ENCODE results near the gene SNX11.

Gene SNX11

DNA sequence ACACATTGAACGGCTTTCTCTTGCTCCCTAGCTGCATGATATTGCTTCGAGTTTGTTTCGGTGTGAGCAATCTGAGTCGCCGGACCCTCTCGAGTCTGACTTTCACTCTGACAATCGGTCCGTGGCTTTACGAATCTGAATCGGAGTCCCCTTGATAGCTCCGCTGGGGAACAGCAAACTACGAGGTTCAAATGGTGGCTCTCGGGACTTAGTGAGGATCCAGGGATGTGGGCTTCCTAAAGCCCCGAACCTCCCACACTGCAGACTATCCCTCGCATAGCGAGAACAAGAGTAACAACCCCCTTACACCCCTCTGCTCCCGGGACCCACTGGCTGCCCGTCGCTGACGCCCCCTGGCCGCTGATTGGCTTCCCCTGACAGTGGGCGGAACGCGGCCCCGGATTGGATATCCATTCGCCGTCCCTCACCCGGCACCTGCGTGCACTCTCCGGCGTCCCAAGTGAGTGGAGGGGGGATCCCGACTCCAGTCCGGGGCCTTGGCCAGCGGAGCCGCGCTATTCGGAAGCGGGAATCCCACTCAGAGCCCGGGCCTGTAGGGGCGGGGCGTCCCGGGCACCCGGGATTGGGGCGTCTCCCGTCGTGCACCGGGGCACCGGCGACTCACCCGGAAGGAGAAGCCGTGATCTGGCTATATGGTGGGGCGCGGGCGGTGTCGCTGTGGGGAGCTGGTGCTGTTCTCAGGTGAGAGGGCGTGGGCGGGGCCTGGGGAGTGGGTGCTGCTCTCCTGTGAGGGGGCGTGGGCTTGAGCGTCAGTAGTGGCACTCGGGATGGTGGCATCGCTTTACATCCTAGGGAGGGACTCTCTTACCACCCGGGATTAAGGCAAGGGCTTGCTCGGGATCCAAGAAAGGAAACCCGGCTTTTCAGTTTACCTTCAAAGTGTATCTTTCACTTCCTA lies at the start of gene SNX11:
Gene SNX11, plus strand, starts transcription at position 630 of the 919 bp plus-strand sequence. CDS start 4,278 bp downstream, outside the sequence.
- DNase-seq (ENCODE audit: low spot score) = peak; percentile 88
- TF ChIP-seq CTCF (IDR thresholded peaks at IDR 0.05; ENCODE audit: borderline replicate concordance, control extremely low read depth, extremely low read depth, insufficient read depth, missing control alignments) = no peak
- in situ Hi-C loops (cut with MboI; ENCODE audit: low sequenced_read_pairs, unreplicated experiment) = no loop called here

DNA sequence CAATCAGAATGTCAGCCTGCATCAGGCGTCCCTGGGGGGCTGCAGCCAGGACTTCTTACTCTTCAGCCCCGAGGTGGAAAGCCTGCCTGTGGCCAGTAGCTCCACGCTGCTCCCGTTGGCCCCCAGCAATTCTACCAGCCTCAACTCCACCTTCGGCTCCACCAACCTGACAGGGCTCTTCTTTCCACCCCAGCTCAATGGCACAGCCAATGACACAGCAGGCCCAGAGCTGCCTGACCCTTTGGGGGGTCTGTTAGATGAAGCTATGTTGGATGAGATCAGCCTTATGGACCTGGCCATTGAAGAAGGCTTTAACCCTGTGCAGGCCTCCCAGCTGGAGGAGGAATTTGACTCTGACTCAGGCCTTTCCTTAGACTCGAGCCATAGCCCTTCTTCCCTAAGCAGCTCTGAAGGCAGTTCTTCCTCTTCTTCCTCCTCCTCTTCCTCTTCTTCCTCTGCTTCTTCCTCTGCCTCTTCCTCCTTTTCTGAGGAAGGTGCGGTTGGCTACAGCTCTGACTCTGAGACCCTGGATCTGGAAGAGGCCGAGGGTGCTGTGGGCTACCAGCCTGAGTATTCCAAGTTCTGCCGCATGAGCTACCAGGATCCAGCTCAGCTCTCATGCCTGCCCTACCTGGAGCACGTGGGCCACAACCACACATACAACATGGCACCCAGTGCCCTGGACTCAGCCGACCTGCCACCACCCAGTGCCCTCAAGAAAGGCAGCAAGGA lies 49.0 kb upstream of the SNX11 start:
- TF ChIP-seq CTCF (IDR thresholded peaks at IDR 0.05; ENCODE audit: borderline replicate concordance, control extremely low read depth, extremely low read depth, insufficient read depth, missing control alignments) = no peak
- no peak for DNase-seq (ENCODE audit: low spot score)
- in situ Hi-C loops (cut with MboI; ENCODE audit: low sequenced_read_pairs, unreplicated experiment) = no loop called here

DNA sequence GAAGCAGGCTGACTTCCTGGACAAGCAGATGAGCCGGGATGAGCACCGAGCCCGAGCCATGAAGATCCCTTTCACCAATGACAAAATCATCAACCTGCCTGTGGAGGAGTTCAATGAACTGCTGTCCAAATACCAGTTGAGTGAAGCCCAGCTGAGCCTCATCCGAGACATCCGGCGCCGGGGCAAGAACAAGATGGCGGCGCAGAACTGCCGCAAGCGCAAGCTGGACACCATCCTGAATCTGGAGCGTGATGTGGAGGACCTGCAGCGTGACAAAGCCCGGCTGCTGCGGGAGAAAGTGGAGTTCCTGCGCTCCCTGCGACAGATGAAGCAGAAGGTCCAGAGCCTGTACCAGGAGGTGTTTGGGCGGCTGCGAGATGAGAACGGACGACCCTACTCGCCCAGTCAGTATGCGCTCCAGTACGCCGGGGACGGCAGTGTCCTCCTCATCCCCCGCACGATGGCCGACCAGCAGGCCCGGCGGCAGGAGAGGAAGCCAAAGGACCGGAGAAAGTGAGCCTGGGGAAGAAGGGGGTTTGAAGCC lies 48.4 kb upstream of the SNX11 start:
- no peak for TF ChIP-seq CTCF (IDR thresholded peaks at IDR 0.05; ENCODE audit: borderline replicate concordance, control extremely low read depth, extremely low read depth, insufficient read depth, missing control alignments)
- in situ Hi-C loops (cut with MboI; ENCODE audit: low sequenced_read_pairs, unreplicated experiment) = no loop called here
- DNase-seq (ENCODE audit: low spot score) = no peak

- no peak for TF ChIP-seq CTCF (IDR thresholded peaks at IDR 0.05; ENCODE audit: borderline replicate concordance, control extremely low read depth, extremely low read depth, insufficient read depth, missing control alignments)
- in situ Hi-C loops (cut with MboI; ENCODE audit: low sequenced_read_pairs, unreplicated experiment) = no loop called here
- no peak for DNase-seq (ENCODE audit: low spot score)
Measured at GRCh38 chr17:48060249-48060648, 47.3 kb upstream of the SNX11 start.

- in situ Hi-C loops (cut with MboI; ENCODE audit: low sequenced_read_pairs, unreplicated experiment) = no loop called here
- TF ChIP-seq CTCF (IDR thresholded peaks at IDR 0.05; ENCODE audit: borderline replicate concordance, control extremely low read depth, extremely low read depth, insufficient read depth, missing control alignments) = no peak
- DNase-seq (ENCODE audit: low spot score) = no peak
Measured at GRCh38 chr17:48062273-48062672, 45.3 kb upstream of the SNX11 start.

GRCh38 chr17:48064638-48065037 lies 42.9 kb upstream of the SNX11 start:
- DNase-seq (ENCODE audit: low spot score) = no peak
- in situ Hi-C loops (cut with MboI; ENCODE audit: low sequenced_read_pairs, unreplicated experiment) = loop anchor here (5.0 kb wide), 1 partner anchor 32 kb away; no protein-coding TSS in a partner anchor
- TF ChIP-seq CTCF (IDR thresholded peaks at IDR 0.05; ENCODE audit: borderline replicate concordance, control extremely low read depth, extremely low read depth, insufficient read depth, missing control alignments) = no peak
